Measurements from ENCODE around the gene IGFLR1. TPM values are rescaled to one million over a fixed set of nuclear protein-coding genes. Genes with fewer than 3 reads are reported as not detected.

The IGFLR1 gene
- polyA plus RNA-seq, 2 of the 4 experiments (the other 2 are of a cell fraction) = 6.4 to 14.4 TPM

DNA sequence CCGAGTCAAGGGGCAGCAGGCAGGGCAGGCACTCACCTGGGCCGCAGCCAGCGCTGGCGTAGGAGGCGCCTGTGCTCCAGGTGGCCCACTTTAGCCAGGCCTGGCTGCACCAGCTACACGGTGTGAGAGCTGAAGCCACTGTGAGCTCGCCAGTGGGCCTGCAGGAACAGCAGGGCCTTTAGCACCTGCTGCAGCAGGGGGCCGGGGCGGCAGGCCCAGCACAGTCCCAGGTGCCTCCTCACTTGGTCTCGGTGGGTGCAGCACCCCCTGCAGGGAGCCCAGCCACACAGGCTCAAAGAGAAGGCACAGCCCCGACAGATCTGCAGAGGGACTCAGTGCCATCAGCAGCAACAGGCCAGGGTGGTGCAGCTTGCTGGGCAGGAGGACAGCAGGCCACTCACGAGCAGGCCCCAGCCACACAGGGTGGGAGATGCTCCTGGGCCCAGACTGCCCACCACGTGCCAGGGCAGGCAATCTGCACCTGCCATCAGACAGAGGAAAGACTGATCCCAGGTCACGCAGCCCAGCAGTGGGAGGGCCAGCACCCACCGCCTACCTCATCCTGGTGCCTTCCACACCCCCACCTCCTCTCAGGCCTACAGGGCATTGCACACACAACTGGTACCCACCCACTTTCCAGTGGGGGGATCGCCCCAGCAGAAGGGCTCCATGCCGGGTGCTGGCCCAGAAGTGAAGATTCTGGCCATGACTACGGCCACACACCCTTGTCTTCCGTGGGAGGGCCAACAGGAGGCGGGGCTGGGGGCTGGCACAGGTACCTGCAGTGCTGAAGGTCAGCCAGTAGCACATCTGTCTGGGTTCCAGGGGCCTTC lies 48.9 kb upstream of the IGFLR1 start:
- TF ChIP-seq, protein P1, sequence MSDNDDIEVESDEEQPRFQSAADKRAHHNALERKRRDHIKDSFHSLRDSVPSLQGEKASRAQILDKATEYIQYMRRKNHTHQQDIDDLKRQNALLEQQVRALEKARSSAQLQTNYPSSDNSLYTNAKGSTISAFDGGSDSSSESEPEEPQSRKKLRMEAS (IDR thresholded peaks at IDR 0.05) = no peak
- TF ChIP-seq, protein P2, sequence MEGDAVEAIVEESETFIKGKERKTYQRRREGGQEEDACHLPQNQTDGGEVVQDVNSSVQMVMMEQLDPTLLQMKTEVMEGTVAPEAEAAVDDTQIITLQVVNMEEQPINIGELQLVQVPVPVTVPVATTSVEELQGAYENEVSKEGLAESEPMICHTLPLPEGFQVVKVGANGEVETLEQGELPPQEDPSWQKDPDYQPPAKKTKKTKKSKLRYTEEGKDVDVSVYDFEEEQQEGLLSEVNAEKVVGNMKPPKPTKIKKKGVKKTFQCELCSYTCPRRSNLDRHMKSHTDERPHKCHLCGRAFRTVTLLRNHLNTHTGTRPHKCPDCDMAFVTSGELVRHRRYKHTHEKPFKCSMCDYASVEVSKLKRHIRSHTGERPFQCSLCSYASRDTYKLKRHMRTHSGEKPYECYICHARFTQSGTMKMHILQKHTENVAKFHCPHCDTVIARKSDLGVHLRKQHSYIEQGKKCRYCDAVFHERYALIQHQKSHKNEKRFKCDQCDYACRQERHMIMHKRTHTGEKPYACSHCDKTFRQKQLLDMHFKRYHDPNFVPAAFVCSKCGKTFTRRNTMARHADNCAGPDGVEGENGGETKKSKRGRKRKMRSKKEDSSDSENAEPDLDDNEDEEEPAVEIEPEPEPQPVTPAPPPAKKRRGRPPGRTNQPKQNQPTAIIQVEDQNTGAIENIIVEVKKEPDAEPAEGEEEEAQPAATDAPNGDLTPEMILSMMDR (IDR thresholded peaks at IDR 0.05) = peak; percentile 24; the same call in 2 of the 3 replicates
- FAIRE-seq (no peak), DNase-seq (ENCODE audit: low read depth in 1 of 2, low spot score in 1 of 2) (peak in 1 of 2 experiments; percentile 38), ATAC-seq (peak; percentile 28 to 71; a peak in 4 of 6 replicates)
- Histone ChIP-seq H3K4me3 (no peak overlapping the region), H3K9me3 (no peaks in the 10 kb centered on the region), H3K27ac (no peak overlapping the region), H3K4me2 (no peak overlapping the region), H3K4me1 (peaks cover 8% of the 10 kb centered on the region)
- WGBS (ENCODE audit: missing lambda C conversion rate) = 63% methylated on average over 20 of the region's 20 CpGs
- ChIA-PET CTCF (interaction anchor here (0.9 to 5.9 kb wide), 10 partner anchors 9 to 140 kb away, joined by 3 to 23 read pairs (median 5); partner anchors contain the start of gene KIRREL2), POLR2A (no interaction called here)

DNA sequence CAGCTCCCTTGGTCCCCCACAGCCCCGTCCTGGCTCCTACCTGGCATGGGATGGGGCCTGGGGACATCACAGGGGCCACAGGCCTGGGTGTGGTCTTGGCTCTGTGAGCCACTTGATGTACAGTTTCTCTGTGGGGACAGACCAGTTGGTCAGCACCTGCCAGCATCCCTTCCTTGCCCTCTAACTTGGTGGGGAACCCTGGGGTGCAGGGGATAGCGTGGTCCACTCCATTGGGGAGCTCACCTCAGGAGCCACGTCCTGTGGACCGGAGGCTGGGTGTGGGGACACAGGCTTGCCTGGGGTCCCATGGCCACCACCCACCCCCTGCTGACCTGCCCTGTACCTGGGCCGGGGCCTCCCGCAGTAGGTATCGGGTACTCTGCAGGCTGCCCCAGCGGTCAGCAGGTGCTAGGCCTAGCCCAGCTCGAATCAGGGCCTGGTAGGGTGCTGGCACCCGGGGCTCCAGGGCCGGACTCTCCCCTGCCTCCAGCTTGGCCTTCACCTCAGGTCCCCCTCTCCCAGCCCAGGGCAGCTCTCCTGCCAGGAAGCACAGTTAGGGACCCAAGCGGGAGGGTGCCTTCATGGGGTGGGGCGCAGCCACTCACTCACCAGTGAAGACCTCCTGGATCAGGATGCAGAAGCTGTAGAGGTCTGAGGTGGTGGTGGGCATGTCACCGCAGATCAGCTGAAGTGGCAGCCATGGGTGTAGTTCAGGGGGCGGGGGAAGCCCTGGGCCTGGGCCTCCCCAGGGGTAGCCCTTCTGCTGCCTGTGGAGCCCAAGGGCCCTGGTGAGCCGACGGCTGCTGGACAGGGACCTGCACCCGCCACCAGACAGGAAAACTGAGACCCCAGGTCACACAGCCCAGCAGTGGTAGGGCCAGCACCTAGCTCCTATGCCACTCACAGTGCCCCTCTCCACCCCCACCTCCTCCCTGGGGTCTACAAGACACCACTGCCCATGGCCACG lies 48.0 kb upstream of the IGFLR1 start:
- H3K27ac ChIP-seq = no peak overlapping the region
- ChIA-PET POLR2A (no interaction called here), CTCF (interaction anchor here (0.6 to 5.9 kb wide), 15 partner anchors 8 to 141 kb away, joined by 3 to 23 read pairs (median 4); partner anchors contain the start of gene KIRREL2)
- peaks cover 8% of the 10 kb centered on the region for H3K4me1 ChIP-seq
- H3K4me2 ChIP-seq = no peak overlapping the region
- DNase-seq (ENCODE audit: low read depth in 1 of 2, low spot score in 1 of 2) = no peak
- no peak overlapping the region for H3K4me3 ChIP-seq
- FAIRE-seq = no peak
- peak in 1 of 2 experiments; percentile 3; a peak in 2 of 6 replicates for ATAC-seq
- 81% methylated on average over 13 of the region's 19 CpGs for WGBS (ENCODE audit: missing lambda C conversion rate)
- no peaks in the 10 kb centered on the region for H3K9me3 ChIP-seq
- TF ChIP-seq HOXB5 (CRISPR knock-in tag; IDR thresholded peaks at IDR 0.05) (no peak), MYC (IDR thresholded peaks at IDR 0.05; ENCODE audit: borderline replicate concordance, low read length) (no peak), MAZ (IDR thresholded peaks at IDR 0.05; ENCODE audit: borderline replicate concordance, low read depth, low read length) (no peak), GATA3 (IDR thresholded peaks at IDR 0.05; ENCODE audit: borderline replicate concordance) (no peak), EP300 (IDR thresholded peaks at IDR 0.05) (no peak), HDAC2 (IDR thresholded peaks at IDR 0.05) (no peak), ZSCAN20 (CRISPR knock-in tag; IDR thresholded peaks at IDR 0.05) (no peak), SMC3 (IDR thresholded peaks at IDR 0.05) (no peak), ZC3H11A (IDR thresholded peaks at IDR 0.05) (no peak), POLR2AphosphoS2 (conservative IDR thresholded peaks at IDR 0.05; ENCODE audit: low read length) (no peak), POLR2A (IDR thresholded peaks at IDR 0.05; ENCODE audit: low read length) (no peak)
- TF ChIP-seq, protein P3, sequence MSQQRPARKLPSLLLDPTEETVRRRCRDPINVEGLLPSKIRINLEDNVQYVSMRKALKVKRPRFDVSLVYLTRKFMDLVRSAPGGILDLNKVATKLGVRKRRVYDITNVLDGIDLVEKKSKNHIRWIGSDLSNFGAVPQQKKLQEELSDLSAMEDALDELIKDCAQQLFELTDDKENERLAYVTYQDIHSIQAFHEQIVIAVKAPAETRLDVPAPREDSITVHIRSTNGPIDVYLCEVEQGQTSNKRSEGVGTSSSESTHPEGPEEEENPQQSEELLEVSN (IDR thresholded peaks at IDR 0.05; ENCODE audit: borderline replicate concordance, low read depth) = no peak
- TF ChIP-seq, protein P4, sequence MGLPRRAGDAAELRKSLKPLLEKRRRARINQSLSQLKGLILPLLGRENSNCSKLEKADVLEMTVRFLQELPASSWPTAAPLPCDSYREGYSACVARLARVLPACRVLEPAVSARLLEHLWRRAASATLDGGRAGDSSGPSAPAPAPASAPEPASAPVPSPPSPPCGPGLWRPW (IDR thresholded peaks at IDR 0.05) = no peak
- TF ChIP-seq, protein P2 (IDR thresholded peaks at IDR 0.05) = no peak
- TF ChIP-seq, protein P5, sequence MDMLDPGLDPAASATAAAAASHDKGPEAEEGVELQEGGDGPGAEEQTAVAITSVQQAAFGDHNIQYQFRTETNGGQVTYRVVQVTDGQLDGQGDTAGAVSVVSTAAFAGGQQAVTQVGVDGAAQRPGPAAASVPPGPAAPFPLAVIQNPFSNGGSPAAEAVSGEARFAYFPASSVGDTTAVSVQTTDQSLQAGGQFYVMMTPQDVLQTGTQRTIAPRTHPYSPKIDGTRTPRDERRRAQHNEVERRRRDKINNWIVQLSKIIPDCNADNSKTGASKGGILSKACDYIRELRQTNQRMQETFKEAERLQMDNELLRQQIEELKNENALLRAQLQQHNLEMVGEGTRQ (IDR thresholded peaks at IDR 0.05) = no peak
